NCI-H1417 treated with DMSO at 0.1 percent for 48 hours (cell line): ENCODE data around the gene UBAP1L.
"Not testable (repeated sequence)": the region's sequence is repeated elsewhere in the genome, so short reads cannot be mapped to it uniquely, and the experiment has no call there.

Experiments used
- DNase-seq: peaks from one replicate; lab custom pipeline; 2025; lab: John Stamatoyannopoulos, UW

Gene UBAP1L

DNA sequence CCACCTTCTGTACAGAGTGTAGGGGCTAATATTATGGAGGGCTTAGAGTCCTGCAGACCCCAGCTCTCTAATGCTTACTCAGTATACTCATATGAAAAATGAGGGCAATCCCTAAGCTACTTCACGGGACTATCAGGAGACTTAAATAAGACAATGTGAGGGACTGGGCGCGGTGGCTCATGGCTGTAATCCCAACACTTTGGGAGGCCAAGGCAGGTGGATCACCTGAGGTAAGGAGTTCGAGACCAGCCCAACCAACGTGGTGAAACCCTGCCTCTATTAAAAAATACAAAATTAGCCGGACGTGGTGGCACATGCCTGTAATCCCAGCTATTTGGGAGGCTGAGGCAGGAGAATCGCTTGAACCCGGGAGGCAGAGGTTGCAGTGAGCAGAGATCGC lies 15.2 kb downstream of the UBAP1L start:
- DNase-seq: not testable (repeated sequence)

DNA sequence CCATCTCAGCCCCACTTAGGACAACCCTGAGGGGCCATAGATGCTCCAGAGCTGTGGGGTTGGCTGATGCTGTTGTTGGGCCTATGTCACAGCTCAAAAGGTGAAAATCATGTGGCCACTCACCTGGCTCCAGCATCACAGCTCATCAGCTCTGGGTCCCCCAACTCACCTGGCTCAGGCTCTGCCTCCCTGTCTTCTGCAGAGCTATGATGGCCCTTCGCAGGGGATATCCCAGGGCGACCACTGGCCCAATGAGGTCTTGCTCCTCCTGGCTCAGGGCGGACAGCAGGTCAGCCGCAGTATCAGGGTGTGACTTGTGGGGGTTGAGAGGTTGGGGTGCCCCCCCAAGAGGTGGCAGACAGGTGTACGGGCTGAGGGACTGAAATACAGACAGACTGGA lies 15.7 kb downstream of the UBAP1L start:
- no peak for DNase-seq

DNA sequence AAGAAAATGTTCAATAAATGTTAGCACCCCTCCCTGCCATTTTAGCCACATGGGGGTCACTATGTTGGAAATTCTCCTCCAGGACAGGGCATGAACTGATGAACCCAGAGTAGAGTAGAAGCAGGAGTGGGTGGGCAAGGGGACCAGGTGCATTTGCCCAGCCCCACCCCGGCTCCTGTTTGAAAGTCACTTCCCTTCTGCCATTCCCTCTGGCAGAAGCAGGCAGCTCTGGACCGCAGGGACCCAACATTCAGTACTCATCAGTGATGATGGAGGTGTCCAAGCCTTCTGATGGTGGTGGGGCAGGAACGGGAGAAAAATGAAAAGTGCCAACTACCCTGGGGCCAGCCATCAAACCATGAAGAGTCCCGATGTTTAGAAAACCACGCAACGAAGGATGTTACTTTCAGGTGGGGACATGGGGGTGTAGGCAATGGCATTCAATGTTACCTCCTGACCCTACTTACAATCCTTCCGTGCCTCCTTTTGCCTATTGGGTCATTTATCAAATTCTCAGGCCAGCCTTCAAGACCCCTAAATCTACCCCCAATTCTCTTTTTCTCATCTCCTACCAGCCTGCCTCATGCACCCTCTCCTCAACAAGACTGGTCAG lies 17.2 kb downstream of the UBAP1L start:
- no peak for DNase-seq

DNA sequence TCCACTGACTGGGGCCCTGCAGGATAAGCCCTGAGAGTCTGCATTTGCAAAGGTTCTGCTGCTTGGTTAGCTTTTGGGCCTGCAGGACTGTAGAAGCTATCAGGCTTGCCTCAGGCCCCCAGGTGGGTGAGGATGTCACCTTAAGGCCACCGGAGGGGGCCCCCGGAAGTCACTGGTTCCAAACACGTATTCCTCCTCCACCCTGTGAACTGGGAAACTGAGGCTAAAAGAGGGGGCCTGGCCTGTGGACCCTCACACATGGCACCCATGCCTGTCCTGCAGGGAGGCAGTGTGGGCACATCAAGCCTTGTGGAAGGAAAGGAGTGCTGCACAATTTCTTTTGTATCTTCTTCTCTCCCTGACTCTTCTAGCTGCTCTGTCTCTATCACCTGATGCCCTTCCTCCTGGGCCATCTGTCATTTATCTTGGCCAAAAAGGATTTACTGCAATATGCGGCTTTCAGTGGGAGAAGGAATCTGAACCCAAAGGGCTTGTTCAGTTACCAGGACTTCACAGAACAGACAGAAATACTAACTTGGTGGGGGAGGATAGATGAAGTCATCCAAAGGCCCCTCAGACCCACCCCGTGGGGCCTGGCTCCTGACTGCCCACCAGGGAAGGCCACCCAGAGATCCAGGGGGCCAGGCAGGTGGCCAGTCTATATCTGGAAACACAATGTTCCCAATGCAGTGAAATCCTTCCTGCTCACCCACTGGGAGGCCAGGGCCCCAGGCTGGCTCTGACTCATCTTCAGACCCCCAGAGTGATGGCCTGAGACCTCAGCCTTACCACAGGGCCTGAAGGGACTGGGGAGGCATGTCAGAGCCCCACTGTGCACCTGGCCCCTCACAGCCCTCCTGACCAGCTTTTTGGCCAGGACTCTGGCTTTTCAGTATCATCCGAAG lies 18.3 kb downstream of the UBAP1L start:
- DNase-seq: no peak

DNA sequence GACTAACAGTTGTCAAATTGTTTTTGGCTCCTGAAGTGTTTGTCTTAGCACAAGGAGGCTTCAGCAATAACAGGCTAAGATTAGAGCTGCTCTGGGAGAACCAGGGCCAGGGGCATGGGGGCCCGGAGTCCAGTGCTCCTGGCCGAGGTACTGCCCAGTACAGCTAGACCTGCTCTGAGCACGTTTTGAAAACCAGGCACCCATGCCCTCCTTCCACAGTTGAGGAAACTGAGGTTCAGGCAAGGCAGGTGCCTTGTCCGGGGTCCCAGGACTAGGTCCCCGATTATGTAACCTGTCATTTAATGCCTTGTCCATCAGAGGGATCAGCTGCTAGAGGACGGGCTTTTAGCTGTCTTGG lies 19.3 kb downstream of the UBAP1L start:
- DNase-seq: no peak

DNA sequence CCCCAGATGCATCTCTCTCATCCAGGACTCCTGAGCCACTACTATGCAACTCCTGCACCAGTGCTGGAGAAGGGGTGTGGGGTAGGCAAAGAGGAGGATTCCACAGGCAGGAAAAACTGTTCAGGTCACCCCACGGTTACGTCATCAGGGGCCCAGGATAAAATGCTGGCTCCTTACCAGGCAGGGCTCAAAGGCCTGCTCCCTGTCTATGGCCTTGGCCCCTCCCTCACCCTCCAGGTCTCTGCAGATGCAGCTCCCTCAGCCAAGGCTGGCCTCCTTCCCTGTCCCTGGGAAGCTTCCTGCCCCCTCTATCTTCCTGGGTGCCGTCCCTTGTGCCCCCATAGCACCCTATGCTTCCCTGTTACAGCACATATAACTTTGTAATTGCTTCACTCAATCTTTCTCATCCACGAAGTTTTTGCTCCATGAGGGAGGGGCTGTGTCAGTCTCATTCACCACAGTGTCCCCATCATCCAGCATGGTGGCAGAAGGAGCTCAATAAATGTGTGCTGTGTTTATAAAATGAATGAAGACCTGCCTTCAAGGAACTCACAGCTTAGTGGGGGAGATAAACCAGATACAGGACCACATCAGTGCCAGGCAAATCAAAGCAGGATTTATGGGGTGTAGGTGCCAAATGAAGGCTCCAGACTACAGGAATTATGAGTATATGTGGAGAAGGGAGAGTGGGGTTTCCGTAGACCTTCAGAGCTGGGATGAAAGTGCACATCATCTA lies 19.8 kb downstream of the UBAP1L start:
- DNase-seq: no peak

DNA sequence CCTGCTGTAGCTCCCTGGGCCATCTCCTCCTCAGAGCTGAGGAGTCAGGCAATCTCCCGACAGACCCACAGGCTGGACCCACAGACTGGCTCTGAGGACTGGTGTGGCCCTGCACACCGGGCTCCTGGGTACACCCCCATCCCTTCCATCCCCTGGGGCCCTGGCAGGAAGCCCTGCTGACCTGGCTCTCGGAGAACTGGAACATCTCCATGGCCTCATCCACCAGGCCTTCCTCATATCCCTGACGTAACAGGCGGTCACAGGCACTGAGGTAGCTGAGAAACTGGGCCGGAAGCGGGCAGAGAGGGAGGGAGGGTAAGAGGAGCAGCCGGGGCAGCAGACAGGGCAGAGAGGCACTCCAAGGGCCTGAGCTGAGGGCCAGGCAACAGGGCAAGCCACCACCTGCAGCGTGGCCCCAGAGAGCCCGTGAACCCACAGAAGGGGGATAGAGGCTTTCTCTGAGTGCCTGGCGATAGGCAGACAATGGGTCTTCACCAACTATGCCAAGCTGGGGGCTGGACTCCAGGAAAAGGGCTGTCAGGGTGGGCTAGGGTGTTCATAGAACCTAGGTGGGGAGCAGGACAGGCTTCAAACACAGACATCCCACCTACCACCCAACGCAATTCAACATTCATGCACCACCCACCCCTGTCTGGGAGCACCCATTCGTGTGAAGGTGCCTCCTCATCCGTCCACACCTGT lies 20.6 kb downstream of the UBAP1L start:
- no peak for DNase-seq

DNA sequence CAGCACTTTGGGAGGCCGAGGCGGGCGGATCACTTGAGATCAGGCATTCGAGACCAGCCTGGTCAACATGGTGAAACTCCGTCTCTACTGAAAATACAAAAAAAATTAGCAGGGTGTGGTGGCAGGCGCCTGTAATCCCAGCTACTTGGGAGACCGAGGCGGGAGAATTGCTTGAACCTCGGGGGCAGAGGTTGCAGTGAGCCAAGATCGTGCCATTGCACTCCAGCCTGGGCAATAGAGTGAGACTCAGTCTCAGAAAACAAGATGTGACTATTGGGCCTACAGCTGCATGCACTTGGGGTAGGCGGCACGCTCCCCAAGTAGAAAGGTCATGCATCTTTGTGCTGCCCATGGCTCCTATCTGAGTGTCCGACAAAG lies 21.2 kb downstream of the UBAP1L start:
- not testable (repeated sequence) for DNase-seq

DNA sequence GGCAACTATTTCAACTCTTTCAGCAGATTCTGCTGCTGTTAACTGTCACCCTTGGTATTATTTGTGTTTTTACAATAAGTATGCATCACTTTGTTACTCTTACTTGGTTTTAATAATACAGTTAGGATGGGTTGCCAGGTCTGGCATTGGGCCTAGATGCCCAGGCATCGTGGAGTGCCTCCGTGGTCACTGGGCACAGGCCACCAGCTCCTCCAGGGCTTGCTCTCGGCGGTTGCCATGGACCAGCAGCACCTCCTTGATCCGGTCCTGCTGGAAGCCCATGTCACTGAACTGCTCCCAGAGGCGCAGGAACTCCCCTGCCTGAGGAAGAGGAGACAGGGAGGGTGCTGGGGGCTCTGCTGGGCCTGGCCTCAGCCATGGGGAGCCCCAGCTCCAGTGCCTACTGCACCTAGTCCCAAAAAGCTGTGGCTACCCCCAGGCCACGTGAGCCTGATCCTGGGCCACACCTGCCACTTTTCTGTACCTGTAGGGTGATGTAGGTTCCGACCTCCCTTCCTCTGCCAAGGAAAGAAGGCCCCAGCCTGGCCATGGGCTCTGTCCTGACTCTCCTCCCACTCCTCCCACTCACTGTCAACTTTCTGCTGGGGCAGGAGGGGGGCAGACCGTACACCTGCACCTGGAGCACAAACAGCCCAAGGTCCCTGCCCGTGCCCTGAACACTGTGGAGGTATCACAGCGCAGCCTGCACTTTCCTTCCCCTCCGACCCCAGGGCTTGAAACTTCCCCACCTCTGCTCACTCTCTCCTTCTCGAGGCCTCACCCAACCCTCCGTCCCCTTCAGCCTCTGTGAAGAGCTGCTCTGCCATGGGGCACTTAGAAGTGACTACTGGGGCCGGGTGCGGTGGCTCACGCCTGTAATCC lies 21.8 kb downstream of the UBAP1L start:
- no peak for DNase-seq

DNA sequence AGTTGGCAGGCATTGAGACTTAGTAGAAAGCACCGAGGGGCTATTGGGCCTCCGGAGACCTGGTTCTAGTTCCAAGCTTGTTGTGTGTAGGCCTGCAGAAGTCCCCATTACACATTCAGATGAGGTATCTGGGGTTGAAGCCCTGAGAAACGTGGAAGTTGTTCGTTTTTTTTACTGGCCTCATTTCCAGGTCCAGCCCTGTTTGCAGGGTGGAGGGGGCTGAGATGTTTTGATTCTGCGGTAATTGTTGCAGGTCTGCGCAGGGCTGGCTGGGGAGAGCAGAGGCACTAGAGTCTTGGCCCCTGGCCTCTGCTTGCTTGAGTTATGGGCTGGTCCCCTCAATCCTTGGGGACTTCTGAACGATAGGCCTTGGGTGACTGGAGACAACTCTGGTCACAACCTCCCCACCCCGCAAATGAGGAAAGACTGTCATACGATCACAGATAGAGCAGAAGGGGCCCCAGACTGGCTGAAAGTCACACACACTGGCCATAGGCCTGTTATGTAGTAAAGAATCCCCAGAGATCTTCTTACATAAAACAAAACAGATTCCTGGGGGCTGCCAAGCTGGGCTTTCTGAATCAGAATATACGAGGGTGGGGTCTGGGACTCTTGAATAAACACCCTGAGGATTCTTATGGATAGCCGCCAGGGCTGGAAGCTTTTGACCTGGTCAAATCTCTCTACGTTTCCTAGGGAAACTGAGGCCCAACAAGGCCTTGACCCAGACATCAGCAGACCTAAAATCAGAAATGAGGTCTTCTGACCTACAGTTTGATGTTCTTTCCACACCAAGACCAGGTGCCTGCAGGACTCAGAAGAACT lies 22.8 kb downstream of the UBAP1L start:
- no peak for DNase-seq

DNA sequence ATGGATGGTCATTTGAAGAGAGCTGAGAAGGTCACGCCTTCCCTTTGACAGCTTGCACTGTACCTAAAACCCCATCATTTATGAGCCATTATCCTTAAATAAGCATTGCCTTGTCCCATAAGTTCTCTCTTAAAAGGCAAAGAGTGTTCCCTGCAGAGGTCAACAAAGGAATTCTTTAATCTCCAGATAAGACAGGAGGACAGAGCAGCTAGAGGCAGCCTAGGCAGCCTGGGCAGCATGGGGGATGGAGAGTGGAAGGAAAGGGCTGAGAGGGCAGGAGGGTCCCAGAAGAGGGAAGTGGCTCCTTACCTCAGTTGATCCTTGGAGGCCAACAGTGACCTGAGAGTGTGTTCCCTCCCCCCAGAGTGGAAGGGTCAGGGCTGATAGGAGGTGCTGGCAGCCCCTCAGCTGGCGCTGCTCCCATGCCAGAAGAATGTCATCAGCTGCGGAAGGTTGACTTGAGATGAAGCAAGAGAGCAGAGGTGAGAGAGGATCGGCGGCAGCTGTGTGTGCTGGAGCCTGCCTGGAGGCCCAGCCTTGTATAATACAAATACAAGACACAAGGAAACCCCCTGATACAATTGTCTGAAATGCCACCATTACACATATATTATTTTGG lies 25.7 kb downstream of the UBAP1L start:
- no peak for DNase-seq

DNA sequence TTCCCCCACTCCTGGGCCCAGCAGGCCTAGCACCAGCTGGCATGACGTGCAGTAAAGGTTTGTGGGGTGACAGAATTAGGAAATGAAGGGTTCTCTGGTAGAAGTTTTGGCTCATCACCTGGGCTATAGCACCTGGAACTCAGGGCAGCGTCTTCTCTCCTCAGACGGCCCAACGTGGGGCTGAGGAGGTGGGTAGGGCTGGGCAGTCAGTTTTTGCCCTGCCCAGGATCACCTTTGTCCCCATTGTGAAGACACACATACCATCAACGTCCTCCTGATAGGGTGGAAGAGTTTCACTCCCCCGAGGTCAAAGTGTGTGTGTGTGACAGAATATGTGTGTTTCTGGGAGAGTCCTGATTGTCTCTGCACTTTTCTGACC lies 26.4 kb downstream of the UBAP1L start:
- no peak for DNase-seq

DNA sequence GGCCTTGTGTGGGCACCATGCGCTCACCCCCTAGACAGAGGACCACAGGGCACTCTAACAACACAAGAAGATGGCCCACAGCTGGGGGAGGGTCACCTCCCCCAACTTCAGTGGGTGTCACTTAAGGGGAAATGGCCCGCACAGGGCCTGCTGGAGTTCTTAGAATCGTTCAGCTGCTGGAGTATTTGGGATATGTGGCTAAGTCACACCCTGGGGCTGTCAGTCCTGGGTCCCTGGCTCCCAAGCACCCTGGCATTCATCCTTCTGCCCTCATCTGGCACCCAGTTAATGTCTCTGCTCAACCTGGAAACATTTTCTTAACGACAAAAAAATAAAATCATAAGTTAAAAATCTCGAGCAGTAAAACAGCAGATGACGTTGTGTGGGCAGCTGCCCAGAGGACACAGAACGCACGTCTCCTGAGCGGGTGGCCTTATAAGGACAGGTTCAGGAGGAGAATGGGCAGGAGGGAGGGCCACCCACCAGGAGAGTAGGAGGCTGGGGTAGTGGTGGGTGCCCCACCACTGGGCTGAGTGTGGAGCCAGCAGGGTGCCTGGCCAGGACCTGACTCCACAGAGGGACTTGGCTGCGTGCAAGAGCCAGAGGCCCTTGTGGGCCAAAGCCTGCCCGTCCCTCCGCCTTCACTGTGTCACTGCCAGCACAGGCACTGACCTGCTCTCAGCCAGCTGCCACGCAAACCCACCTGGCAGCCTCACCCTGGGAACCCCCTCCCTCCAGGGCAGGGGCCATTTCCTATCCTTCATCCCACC lies 26.9 kb downstream of the UBAP1L start:
- DNase-seq: no peak

DNA sequence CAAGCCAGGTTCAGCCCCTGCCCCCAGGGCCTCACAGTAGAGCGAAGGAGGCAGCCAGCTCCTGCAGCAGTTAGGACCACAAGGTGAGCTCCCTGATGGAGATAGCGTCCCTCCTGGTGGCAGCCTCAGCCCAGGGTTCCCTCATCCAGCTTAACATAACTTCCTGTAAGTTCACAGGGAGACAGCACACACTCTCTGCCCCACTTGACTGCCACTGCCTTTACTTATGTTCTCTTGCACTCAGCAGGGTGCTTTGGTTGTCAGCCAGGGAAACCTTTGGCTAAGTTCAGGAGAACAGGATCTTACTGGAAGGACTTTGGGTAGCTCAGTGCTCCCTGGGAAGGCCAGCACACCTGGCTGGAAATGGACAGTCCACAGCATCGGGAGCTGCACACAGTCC lies 27.6 kb downstream of the UBAP1L start:
- DNase-seq: no peak

DNA sequence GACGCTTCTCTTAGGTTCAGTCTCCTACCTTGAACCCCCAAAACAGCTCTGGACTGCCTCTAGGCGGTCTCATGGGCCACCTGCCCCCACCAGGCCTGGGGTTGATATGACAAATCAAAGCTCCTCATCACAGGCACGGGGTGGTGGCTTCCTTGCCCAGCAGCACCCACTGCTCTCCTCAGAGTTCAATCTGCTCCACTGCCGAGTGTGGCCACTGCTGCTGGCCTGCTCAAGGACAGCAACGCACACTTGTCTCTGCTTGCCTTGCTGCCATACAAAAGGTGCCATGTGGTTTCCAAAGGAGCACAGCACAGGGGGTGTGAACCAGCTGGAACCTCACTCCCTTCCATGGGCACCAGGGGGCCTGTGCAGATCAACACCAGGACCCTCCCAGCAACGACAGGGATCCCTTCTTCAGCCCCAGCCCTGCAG lies 28.3 kb downstream of the UBAP1L start:
- no peak for DNase-seq

DNA sequence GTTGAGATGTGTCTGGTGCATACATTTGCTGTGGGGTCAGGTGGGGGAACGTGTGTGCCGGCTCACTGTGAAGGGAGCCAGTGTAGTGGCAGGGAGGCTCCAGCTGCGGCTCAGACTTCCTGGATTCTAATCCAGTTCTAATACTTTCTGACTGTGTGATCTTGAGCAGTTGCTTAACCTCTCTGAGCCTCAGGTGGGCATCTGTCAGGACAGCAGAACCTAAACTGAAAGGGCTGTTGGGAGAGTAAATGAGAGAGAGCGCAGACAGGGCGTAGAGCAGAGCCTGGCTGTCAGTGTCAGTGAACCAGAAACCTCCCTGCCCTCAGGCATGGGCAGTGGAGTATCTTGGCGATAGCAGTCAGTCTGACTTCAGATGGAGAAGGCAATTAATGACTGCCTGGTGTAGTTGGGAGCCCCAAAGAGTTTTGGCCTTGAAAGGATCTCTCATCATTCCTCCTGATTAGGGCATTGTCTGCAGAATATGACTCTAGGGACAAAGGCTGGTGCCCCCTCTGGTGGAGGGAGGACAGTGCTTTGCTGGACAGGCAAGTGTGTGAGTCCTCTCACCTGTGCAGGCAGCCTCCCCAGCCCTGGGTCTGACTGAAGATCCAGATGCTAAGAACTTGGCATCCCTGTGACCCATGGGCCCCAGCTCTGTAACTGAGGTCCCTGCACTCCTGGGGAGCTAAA lies 28.9 kb downstream of the UBAP1L start:
- no peak for DNase-seq

DNA sequence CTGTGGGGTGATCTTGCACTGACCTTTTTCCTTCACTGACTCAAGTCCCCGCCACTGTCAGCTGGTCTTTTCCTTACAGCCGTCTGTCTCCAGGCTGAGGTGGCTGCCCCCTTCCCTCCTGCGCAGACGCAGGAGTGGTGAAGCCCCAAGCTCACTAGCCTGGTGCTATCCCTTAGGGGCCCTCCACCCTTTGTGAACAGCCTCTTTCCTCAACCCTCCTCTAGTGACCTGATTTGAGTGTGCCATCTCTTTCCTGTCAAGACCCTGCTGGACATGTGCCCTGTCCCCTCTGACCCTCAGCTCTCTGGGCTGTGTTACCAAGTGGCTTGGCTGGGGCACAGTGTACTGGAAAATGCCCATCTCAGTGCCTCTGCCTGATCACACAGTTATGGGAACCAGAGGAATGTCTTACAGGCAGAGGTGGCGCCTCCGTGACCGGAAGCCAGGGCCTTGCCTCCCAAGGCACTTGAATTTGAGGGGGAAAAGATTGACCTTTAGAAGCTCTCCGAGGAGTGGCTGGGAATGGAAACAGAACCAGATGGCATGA lies 29.7 kb downstream of the UBAP1L start:
- DNase-seq: no peak

DNA sequence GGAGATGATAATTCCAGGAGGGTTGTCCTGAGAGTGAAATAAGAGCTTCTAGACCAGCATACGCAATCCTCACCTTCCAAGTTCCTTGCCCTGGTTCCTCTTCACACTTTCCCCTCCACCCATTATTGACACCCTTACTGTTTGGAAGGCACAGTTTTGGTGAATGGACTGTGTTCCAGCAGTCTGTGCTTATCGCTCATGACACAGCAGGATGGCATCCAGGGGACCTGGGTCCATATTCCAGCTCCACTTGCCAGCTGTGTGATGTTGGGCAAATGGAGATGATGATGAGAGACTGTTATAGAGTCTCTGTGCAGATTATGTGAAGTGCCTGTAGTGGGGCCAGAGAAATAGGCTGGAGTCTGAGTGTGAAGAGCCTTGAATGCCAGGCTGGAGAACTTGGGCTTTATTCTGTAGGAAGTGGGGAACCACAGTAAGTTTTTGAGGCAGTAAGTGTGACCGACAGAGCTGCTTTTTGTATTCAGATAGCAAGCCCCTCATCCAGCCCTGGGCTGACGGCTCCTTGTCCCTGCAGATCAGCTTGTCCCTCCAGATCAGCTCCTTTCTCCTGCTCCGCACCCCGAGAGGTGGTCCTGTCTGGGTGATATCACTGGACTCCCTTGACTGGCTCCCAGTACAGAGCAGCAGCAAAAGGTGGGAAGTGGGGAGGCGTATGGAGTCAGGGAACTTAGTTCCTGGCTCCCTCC lies 30.3 kb downstream of the UBAP1L start:
- no peak for DNase-seq
